Activated naive CD4-positive, alpha-beta T cell treated with anti-CD3 and anti-CD28 coated beads, Interleukin-2, amount 50 U/mL, for 24 hours (primary cell): ENCODE measurements around the gene UVSSA.
"Not testable (repeated sequence)": the region's sequence is repeated elsewhere in the genome, so short reads cannot be mapped to it uniquely, and the experiment has no call there.

Source experiments
- H3K27ac Mint-ChIP-seq: one replicate; pipeline ENCODE4 v1.8.0; 2021; ENCODE audit warnings: mild to moderate bottlenecking, mixed read lengths
- H3K27me3 Mint-ChIP-seq: one replicate; pipeline ENCODE4 v1.8.0; 2021; ENCODE audit warnings: mixed read lengths
- H3K36me3 Mint-ChIP-seq: one replicate; pipeline ENCODE4 v1.8.0; 2021; ENCODE audit warnings: mixed read lengths
- H3K4me1 Mint-ChIP-seq: one replicate; pipeline ENCODE4 v1.8.0; 2021; ENCODE audit warnings: mixed read lengths
- H3K4me3 Mint-ChIP-seq: one replicate; pipeline ENCODE4 v1.8.0; 2021; ENCODE audit warnings: mild to moderate bottlenecking, mixed read lengths
- H3K9me3 Mint-ChIP-seq: one replicate; pipeline ENCODE4 v1.8.0; 2021; ENCODE audit warnings: mixed read lengths

Gene UVSSA

DNA sequence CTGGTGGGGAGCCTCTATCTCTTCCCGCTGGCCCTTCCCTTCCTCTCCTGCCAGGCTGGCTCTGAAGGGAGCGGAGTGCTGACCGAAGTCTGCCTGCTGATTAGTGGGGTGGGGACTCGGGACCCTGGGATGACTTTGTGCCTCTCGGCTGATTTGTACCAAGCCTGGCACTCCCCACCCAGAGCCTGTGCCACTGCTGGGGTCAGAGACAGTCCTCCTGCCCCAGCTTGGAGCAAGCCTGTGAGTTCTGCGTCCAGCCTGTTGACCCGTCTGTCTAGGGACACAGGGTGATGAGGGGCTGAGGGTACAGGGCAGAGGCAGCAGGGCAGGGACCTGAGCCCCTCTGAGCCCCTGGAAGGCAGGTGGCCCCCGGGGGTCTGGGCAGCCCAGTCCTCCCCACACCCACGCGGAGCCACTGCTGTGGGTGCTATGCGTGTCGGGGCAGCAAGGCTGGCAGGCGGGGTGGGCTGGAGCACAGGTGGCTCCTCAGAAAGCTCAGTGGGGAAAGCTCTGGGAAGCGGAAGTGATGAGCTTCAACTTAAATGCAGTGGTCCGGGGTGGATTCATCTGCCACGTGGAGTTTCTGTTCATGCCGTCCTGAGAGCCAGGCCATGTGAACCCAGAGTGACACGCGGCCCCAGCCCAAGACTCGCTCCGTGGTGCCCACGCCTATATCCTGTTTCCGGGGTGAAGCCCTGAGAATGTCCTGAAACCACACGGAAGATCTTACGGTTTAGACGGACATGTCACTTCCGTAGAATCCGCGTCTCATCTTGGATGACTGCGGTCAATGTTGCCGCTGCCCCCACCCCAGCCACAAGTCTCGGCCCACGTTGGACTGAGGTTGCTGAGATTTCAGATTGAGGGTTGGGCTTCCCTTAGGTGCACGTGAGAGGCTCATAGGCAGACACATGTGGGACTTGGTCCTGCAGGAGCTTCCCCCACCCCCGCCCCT, 21.1 kb upstream of the UVSSA start:
- H3K9me3 Mint-ChIP-seq = no peaks in the 10 kb centered on the region
- no peaks in the 10 kb centered on the region for H3K27me3 Mint-ChIP-seq
- peaks cover 7% of the 10 kb centered on the region for H3K36me3 Mint-ChIP-seq
- H3K4me1 Mint-ChIP-seq = peaks cover 24% of the 10 kb centered on the region
- H3K27ac Mint-ChIP-seq = no peak overlapping the region
- no peak overlapping the region for H3K4me3 Mint-ChIP-seq

DNA sequence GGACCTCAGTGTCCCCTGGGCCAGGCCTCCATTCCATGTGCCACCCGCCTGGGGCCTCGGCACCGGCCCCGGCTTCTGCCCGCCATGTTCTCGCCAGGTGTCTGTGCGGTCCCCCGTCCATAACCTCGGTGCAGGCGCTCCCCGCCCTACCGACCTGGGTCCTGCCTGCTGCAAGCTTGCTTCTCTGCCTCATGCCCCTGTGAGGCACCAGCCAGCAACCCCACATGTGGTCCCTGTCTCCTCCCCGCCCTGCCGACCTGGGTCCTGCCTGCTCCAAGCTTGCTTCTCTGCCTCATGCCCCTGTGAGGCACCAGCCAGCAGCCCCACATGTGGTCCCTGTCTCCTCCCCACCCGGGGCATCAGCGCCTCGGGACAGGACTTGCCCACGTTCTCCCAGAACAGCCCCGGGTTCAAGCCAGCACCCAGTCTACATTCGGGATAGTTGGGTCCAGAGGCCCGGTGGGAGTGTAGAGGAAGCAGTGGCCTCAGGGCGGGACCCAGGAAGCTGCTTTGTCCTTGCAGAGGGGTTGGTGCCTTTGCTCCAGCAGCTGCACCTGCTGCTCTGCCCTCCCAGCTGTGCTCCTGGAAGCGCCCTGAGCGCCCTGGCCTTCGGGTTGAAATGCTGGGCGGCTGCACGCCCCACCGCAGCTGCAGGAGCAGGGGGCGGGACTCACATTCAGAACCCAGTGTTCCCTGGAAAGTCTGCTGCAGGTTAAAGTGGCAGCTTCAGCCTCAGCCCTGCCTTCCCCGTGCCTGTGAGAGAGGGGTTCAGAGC, 20.1 kb upstream of the UVSSA start:
- Mint-ChIP-seq H3K36me3 (peaks cover 4% of the 10 kb centered on the region), H3K4me3 (no peak overlapping the region), H3K9me3 (no peaks in the 10 kb centered on the region), H3K27ac (no peak overlapping the region), H3K27me3 (no peaks in the 10 kb centered on the region), H3K4me1 (peaks cover 27% of the 10 kb centered on the region)

DNA sequence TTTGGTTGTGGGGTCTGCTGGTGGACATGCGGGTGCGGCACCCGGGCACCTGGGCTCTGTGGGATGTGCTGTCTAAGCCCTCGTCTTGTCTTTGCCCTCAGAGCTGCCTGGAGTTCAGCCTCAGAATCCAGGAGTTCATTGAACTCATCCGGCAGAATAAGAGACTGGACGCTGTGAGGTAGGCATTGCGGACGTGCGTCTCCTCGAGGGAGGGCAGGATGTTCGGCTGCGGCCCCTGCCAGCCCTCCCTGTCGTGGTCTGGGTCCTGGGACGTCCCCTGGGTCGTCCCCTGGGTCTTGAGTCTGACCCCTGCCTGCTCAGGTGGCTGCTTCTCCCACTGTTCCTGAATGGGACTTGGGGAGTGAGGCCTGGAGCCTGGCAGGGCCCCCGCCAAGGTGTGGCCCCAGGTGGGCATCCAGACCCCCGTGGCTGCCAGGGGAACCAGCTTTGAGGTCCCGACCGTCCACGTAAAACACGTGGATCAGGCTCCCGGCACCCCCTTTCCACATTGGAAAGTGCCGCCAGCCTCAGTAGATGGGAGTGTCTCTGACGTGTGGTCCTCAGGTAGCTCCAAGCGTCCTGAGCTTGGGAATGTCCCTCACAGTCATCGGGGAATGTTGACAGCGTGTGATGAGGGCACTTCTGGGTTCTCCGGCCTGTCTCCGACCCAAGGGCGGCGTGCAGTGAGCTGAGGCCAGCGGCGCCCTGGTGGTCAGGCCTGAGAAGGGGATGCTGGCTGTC, 19.3 kb upstream of the UVSSA start:
- Mint-ChIP-seq H3K27me3 (no peaks in the 10 kb centered on the region), H3K4me3 (no peak overlapping the region), H3K36me3 (peaks cover 4% of the 10 kb centered on the region), H3K9me3 (no peaks in the 10 kb centered on the region), H3K4me1 (peaks cover 28% of the 10 kb centered on the region), H3K27ac (no peak overlapping the region)

DNA sequence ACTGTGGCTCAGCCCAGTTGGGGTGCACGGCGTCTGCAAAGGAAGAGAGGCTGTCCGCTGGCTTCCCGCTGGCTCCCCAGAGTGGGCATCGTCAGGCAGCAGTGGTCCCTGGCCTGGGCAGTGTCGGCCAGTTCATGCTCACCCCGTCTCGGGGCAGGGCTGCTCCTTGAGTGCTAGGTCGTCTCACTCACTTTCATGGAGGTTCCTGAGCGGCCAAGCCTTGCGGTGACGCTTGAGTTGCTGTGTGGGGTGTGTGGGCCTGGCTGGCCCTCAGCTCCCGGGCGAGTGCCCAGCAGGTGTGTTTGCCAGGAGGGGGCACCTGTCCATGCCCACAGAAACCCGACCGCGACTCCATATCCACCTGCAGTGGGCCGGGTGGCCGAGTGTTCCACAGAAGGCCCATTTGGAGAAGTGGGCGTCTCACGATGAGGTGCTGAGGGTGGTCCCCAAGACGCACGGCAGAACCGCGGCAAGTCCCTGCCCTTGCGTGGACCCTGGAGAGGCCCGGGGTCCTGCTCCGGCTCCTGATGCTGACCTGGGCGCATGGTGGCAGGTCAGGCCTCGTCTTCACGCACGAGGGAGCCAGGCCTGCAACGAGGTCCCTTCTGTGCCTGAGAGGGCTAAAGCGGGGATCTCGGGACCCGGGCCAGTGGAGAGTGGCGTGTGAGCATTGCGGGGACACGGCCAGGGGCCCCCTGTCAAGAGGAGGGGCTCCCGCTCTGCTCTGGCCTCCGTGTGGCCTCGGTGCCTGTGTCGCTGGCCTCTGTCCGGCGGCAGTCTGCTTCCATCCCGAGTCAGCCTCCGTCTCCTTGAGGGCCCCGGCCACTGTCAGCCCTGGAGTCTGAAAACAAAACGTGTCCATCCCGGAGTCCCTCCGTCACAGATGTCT, 18.5 kb upstream of the UVSSA start:
- Mint-ChIP-seq H3K4me1 (peaks cover 28% of the 10 kb centered on the region), H3K9me3 (no peaks in the 10 kb centered on the region), H3K36me3 (peaks cover 4% of the 10 kb centered on the region), H3K4me3 (no peak overlapping the region), H3K27me3 (no peaks in the 10 kb centered on the region), H3K27ac (no peak overlapping the region)

DNA sequence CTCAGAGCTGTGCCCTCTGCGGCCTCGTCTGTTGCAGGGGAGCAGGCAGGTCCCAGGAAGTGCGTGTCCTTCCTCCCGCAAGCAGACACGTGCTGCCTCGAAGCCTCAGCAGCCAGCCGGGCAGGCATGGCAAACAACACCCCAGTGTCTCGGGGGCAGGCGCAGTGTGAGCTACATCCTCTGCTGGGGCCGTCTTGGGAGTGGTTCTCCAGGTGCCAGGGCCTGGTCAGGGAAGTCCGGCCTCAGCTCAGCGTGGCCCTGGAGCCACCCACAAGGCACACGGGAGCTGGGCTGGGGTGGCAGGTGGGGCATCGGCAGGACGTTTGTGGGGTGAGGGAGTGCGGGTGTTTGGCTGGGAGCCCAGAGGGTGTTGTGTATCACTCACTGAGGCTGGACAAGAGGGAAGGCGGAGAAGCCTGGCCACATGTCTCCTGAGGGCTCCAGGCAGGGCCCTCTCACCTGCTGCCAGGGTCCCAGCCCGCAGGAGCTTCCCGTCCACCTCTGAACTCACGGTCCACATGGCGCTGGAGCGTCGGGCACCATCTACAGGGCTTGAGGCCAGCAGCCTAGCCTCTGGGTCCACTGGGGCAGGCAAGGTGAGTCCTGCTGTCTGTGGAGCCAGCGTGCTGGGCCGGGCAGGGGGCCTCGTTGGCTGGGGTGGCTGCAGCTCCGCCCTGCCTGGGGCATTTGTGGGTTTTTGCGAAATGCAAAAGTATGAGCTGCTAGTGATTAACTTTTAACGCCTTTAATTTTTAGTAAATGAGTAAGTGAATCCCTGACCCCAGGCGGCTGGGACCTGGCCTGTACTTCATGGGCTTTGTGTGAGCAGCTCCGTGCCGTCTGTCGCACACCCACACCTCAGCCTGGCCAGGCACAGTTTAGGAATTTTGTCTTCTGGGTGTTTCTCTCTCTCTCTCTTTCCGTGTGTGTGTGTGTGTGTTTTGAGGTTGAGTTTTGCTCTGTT, 17.3 kb upstream of the UVSSA start:
- peak overlapping the region; percentile 62 for H3K27ac Mint-ChIP-seq
- peaks cover 4% of the 10 kb centered on the region for H3K36me3 Mint-ChIP-seq
- no peak overlapping the region for H3K4me3 Mint-ChIP-seq
- H3K27me3 Mint-ChIP-seq = no peaks in the 10 kb centered on the region
- no peaks in the 10 kb centered on the region for H3K9me3 Mint-ChIP-seq
- H3K4me1 Mint-ChIP-seq = peaks cover 28% of the 10 kb centered on the region

DNA sequence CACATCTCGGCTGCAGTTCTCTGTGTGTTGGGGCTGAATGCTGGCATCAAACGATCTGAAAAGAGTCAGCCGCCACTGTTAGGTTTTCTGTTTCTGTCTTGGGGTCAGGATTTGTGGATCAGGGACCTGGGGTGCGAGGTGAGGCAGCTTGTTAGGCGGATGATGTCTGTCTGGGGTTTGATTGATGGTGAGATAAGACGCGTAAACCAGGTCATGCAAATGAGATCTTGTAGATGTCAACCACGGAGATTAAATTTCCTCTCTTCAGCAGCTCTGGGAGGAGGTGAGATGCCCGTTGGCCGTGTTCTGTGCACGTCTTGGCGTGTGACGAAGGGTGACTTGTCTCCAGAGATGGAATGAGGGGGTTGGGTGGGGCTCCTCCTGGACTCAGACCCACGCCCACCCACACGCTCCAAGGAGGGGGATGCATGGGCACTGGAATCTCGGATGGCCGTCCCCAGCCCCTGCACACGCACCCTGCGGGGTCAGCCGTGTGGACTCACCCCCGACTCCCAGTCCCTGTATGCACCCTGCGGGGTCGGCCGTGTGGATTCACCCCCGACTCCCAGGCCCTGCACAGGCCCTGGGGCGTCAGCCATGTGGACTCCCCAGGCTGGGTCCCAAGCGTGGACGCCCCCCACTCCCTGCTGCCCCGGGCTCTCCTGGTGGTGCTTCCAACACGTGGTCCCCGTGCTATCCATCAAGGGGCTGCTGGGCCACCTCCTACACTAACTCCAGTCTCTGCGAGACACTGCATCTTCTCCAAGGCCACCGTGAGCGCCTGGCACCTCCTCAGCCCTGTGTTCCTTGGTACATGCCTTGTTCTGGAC, 16.0 kb upstream of the UVSSA start:
- H3K4me1 Mint-ChIP-seq = peaks cover 33% of the 10 kb centered on the region
- peak overlapping the region; percentile 67 for H3K4me3 Mint-ChIP-seq
- H3K27me3 Mint-ChIP-seq = no peaks in the 10 kb centered on the region
- H3K9me3 Mint-ChIP-seq = no peaks in the 10 kb centered on the region
- H3K36me3 Mint-ChIP-seq = peaks cover 9% of the 10 kb centered on the region
- peak overlapping the region; percentile 24 for H3K27ac Mint-ChIP-seq

DNA sequence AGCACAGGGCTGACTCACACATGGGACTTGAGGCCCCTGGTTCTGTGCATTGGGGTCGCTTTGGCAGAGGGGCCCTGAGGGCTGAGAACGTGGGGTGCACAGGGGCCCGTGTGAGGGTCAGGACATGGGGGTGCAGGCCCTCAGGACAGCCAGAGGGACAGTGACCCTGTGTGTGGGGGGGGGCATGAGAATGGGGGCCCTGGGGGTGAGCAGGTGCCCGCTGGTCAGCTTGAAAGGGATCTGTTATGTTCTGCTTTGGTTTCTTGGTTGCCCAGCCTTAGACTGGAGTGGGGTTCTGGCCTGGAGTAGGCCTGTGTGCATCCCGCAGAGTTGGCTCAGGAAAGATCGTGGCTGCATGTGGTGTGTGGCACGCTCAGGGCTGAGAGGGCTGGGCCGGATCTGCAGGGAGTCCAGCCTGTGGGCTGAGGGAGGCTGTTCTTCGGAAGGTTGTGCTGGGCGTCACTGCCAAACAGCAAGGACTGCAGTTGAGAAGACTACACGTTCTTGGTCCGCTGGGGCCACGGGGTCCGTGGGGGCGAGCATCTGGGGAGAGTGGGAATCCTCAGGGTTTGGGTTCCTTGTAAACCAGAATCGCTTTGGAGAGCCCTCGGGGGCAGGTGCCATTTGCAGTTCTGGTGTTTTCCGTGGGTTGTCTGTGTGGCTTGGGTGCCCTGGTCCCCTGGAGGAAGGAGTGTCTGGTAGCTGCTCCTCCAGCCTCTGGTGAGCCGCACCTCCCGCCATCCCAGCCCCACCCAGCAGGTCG, 15.2 kb upstream of the UVSSA start:
- Mint-ChIP-seq H3K36me3 (peaks cover 13% of the 10 kb centered on the region), H3K4me3 (no peak overlapping the region), H3K27ac (no peak overlapping the region), H3K27me3 (no peaks in the 10 kb centered on the region), H3K4me1 (peaks cover 38% of the 10 kb centered on the region), H3K9me3 (no peaks in the 10 kb centered on the region)

DNA sequence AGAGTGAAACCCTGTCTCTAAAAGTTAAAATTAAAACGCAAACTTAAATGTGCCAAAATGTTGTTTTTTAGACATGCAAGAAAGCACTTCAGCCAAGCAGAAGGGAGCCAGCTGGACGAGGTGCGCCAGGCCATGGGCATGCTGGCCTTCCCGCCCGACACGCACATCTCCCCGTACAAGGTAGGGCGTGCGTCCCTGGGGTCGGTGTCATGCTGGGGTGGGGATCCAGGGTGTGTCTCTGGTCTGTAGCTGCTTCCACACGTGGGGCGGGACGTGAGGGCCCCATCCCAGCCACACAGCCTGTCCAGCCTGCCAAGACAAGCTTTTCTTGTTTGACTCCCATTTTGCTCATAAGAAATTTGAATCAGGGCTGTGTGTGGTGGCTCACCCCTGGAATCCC, 14.3 kb upstream of the UVSSA start:
- peaks cover 19% of the 10 kb centered on the region for H3K36me3 Mint-ChIP-seq
- H3K27ac Mint-ChIP-seq = no peak overlapping the region
- no peak overlapping the region for H3K4me3 Mint-ChIP-seq
- no peaks in the 10 kb centered on the region for H3K27me3 Mint-ChIP-seq
- H3K4me1 Mint-ChIP-seq = peaks cover 47% of the 10 kb centered on the region
- H3K9me3 Mint-ChIP-seq = no peaks in the 10 kb centered on the region

DNA sequence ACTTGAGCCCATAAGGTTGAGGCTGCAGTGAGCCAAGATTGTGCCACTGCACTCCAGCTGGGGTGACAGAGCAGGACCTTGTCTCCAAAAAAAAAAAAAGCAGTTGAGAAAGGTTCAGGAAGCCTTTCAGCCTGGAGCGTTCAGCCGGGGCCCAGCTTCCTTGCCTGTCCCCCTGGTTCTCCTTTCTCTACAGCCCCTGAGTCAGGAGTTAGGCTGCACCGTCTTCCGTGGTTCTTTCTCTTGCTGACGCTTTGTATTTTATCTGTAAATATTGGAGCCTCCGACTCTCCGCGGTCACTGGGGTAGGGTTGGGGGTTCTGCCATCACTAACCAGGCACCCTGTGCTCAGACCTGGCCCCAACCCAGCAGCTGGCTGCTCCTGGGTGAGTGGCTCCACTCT, 13.8 kb upstream of the UVSSA start:
- Mint-ChIP-seq H3K36me3 (peaks cover 22% of the 10 kb centered on the region), H3K27ac (no peak overlapping the region), H3K9me3 (no peaks in the 10 kb centered on the region), H3K27me3 (no peaks in the 10 kb centered on the region), H3K4me1 (peaks cover 50% of the 10 kb centered on the region), H3K4me3 (no peak overlapping the region)

DNA sequence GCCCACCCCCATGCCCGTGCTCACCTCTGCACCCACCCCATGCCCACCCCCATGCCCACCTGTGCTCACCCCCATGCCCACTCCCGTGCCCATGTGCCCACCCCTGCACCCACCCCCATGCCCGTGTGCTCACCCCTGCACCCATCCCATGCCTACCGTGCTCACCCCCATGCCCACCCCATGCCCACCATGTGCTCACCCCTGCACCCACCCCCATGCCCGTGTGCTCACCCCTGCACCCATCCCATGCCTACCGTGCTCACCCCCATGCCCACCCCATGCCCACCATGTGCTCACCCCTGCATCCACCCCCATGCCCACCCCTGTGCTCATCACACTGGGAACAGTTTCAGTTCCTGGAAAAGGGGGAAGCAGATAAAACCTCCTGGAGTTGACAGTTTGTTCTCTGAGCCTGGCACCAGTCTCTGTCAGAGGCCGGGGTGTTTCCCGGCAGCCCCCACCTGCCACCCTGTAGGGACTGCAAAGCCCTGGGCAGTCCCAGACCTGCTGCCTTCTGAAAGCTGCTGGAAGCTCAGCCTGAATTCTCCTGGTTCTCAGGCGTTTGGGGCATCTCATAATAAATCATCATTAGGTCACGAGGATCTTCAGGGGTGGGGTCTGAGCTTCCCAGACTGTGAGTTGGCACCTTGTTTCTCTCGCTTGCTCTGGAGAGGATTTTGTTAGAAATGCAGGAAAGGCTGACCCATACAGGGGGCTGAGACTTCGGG, 13.0 kb upstream of the UVSSA start:
- H3K4me3 Mint-ChIP-seq, H3K27me3 Mint-ChIP-seq, H3K27ac Mint-ChIP-seq, H3K9me3 Mint-ChIP-seq: not testable (repeated sequence)
- Mint-ChIP-seq H3K4me1 (peaks cover 48% of the 10 kb centered on the region), H3K36me3 (peaks cover 24% of the 10 kb centered on the region)

DNA sequence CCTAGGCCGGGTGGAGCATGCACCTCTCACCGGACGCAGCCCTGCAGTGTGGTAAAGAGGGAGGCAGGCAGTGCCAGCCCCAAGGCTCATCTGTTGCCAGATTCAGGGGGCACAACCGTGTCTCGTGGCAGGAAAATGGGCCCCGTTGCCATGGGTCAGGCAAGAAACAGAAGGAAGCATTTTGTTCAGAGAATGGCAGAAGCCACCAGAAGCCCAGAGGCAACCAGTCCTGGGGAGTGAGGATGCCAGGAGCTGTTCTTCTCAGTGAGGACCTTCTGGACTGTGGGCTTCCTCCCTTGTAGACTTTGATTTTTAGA, 12.5 kb upstream of the UVSSA start:
- no peak overlapping the region for H3K4me3 Mint-ChIP-seq
- H3K27me3 Mint-ChIP-seq = no peaks in the 10 kb centered on the region
- peaks cover 43% of the 10 kb centered on the region for H3K4me1 Mint-ChIP-seq
- H3K9me3 Mint-ChIP-seq = no peaks in the 10 kb centered on the region
- peaks cover 23% of the 10 kb centered on the region for H3K36me3 Mint-ChIP-seq
- H3K27ac Mint-ChIP-seq = no peak overlapping the region

DNA sequence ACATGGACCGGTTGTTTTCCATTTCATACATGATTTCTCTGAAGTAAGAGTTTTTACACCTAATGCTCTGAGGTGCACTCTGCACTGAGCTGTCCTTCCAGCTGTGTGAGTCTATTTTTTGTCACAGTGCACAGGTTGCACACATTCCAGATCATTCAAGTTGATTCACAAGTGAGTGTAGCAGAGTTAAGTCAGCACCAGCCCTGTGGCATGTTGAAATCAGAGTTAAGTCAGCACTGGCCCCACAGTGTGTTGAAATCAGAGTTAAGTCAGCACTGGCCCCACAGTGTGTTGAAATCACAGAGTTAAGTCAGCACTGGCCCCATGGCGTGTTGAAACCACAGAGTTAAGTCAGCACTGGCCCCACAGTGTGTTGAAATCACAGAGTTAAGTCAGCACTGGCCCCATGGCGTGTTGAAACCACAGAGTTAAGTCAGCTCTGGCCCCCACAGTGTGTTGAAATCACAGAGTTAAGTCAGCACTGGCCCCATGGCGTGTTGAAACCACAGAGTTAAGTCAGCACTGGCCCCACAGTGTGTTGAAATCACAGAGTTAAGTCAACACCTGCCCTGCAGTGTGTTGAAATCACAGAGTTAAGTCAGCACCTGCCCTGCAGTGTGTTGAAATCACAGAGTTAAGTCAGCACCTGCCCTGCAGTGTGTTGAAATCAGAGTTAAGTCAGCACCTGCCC, 11.7 kb upstream of the UVSSA start:
- Mint-ChIP-seq H3K4me1 (peaks cover 37% of the 10 kb centered on the region), H3K36me3 (peaks cover 22% of the 10 kb centered on the region)
- not testable (repeated sequence) for H3K27ac Mint-ChIP-seq, H3K9me3 Mint-ChIP-seq, H3K4me3 Mint-ChIP-seq, H3K27me3 Mint-ChIP-seq
